Activated CD4-positive, alpha-beta memory T cell treated with anti-CD3 and anti-CD28 coated beads, Interleukin-2, amount 10 ng/mL, durations not matched to agents 7 days and 5 days (primary cell): ENCODE results near the gene PRODH2. TPM values are rescaled to one million over a fixed set of nuclear protein-coding genes. Genes with fewer than 3 reads are reported as not detected.
"Not testable (repeated sequence)": the region's sequence is repeated elsewhere in the genome, so short reads cannot be mapped to it uniquely, and the experiment has no call there.

Source experiments
- CTCF ChIA-PET: fragments of 350-600 bp; sonication (Branson Sonifier 250); formaldehyde crosslinking; loops from one replicate; lab custom pipeline; 2021; ENCODE audit warnings: antibody characterized with exemption, inconsistent platforms; lab: Charles Lee
- POLR2A ChIA-PET: fragments of 350-600 bp; sonication (Branson Sonifier 250); formaldehyde crosslinking; loops from one replicate; lab custom pipeline; 2021; ENCODE audit warnings: antibody characterized with exemption; lab: Charles Lee
- DNase-seq: peaks from one replicate; pipeline ENCODE4 v3.0.0-alpha.2; 2020
- H3K27ac Mint-ChIP-seq: one replicate; pipeline ENCODE4 v1.8.0; 2021; ENCODE audit warnings: mild to moderate bottlenecking, mixed read lengths
- H3K27me3 Mint-ChIP-seq: one replicate; pipeline ENCODE4 v1.8.0; 2021; ENCODE audit warnings: mixed read lengths
- H3K36me3 Mint-ChIP-seq: one replicate; pipeline ENCODE4 v1.8.0; 2021; ENCODE audit warnings: low read depth, mixed read lengths
- H3K4me1 Mint-ChIP-seq: one replicate; pipeline ENCODE4 v1.8.0; 2021; ENCODE audit warnings: mixed read lengths
- H3K4me3 Mint-ChIP-seq: one replicate; pipeline ENCODE4 v1.8.0; 2021; ENCODE audit warnings: mild to moderate bottlenecking, mixed read lengths
- H3K9me3 Mint-ChIP-seq: one replicate; pipeline ENCODE4 v1.8.0; 2021; ENCODE audit warnings: mixed read lengths
- total RNA-seq, 2 experiments: library from RNA; stranded (reverse); gene quantifications; one replicate each; pipeline ENCODE4 v1.2.3, GENCODE V29; 2021

The PRODH2 gene
- total RNA-seq, 2 experiments from 2014 or later: not detected

- no peak overlapping the region for H3K4me3 Mint-ChIP-seq
- H3K9me3 Mint-ChIP-seq: no peaks in the 10 kb centered on the region
- no peak overlapping the region for H3K27ac Mint-ChIP-seq
- peaks cover 55% of the 10 kb centered on the region for H3K27me3 Mint-ChIP-seq
- H3K36me3 Mint-ChIP-seq: peaks cover 4% of the 10 kb centered on the region
- DNase-seq: no peak
- peaks cover 16% of the 10 kb centered on the region for H3K4me1 Mint-ChIP-seq
- ChIA-PET POLR2A (no interaction called here), CTCF (no interaction called here)
Measured at GRCh38 chr19:35848486-35848885, 35.8 kb upstream of the PRODH2 start.

GRCh38 chr19:35847911-35848310 is 35.3 kb upstream of the PRODH2 start:
- CTCF ChIA-PET: no interaction called here
- no peak for DNase-seq
- H3K27ac Mint-ChIP-seq: no peak overlapping the region
- H3K4me1 Mint-ChIP-seq: peaks cover 16% of the 10 kb centered on the region
- H3K36me3 Mint-ChIP-seq: peaks cover 4% of the 10 kb centered on the region
- H3K27me3 Mint-ChIP-seq: peaks cover 56% of the 10 kb centered on the region
- H3K4me3 Mint-ChIP-seq: no peak overlapping the region
- no peaks in the 10 kb centered on the region for H3K9me3 Mint-ChIP-seq
- POLR2A ChIA-PET: no interaction called here

- ChIA-PET POLR2A (no interaction called here), CTCF (no interaction called here)
- Mint-ChIP-seq H3K36me3 (peaks cover 4% of the 10 kb centered on the region), H3K4me3 (no peak overlapping the region), H3K4me1 (peaks cover 16% of the 10 kb centered on the region), H3K27me3 (peaks cover 53% of the 10 kb centered on the region), H3K27ac (no peak overlapping the region), H3K9me3 (no peaks in the 10 kb centered on the region)
- no peak for DNase-seq
Measured at GRCh38 chr19:35846038-35846668, 33.5 kb upstream of the PRODH2 start.

GRCh38 chr19:35845215-35846037 is 32.8 kb upstream of the PRODH2 start:
- peaks cover 50% of the 10 kb centered on the region for H3K27me3 Mint-ChIP-seq
- POLR2A ChIA-PET: no interaction called here

GRCh38 chr19:35844482-35845214 is 32.0 kb upstream of the PRODH2 start:
- peaks cover 50% of the 10 kb centered on the region for H3K27me3 Mint-ChIP-seq
- CTCF ChIA-PET: no interaction called here
- peak overlapping the region; percentile 35 for H3K4me3 Mint-ChIP-seq

More at GRCh38 chr19:35845215-35846037, 32.8 kb upstream of the PRODH2 start:
- DNase-seq: no peak
- Mint-ChIP-seq H3K9me3 (no peaks in the 10 kb centered on the region), H3K4me3 (peak overlapping the region; percentile 35), H3K36me3 (peaks cover 4% of the 10 kb centered on the region), H3K4me1 (peaks cover 16% of the 10 kb centered on the region), H3K27ac (no peak overlapping the region)
- CTCF ChIA-PET: interaction anchor here (0.5 kb wide), 1 partner anchor 148 kb away, joined by 3 read pairs; no protein-coding TSS in a partner anchor

GRCh38 chr19:35843676-35844481 is 31.2 kb upstream of the PRODH2 start:
- no peak overlapping the region for H3K27ac Mint-ChIP-seq
- DNase-seq: no peak
- no peak overlapping the region for H3K4me3 Mint-ChIP-seq
- H3K36me3 Mint-ChIP-seq: peaks cover 4% of the 10 kb centered on the region
- peaks cover 2% of the 10 kb centered on the region for H3K9me3 Mint-ChIP-seq
- CTCF ChIA-PET: no interaction called here
- H3K27me3 Mint-ChIP-seq: peaks cover 50% of the 10 kb centered on the region
- POLR2A ChIA-PET: no interaction called here
- H3K4me1 Mint-ChIP-seq: peaks cover 16% of the 10 kb centered on the region

More at GRCh38 chr19:35844482-35845214, 32.0 kb upstream of the PRODH2 start:
- POLR2A ChIA-PET: no interaction called here
- H3K4me1 Mint-ChIP-seq: peaks cover 16% of the 10 kb centered on the region
- no peaks in the 10 kb centered on the region for H3K9me3 Mint-ChIP-seq
- H3K36me3 Mint-ChIP-seq: peaks cover 4% of the 10 kb centered on the region
- no peak overlapping the region for H3K27ac Mint-ChIP-seq
- DNase-seq: no peak

- Mint-ChIP-seq H3K4me3 (no peak overlapping the region), H3K27ac (no peak overlapping the region), H3K4me1 (peaks cover 16% of the 10 kb centered on the region), H3K36me3 (peaks cover 4% of the 10 kb centered on the region), H3K27me3 (peaks cover 46% of the 10 kb centered on the region), H3K9me3 (peaks cover 4% of the 10 kb centered on the region)
- CTCF ChIA-PET: no interaction called here
- POLR2A ChIA-PET: no interaction called here
- DNase-seq: no peak
Measured at GRCh38 chr19:35842666-35843272, 30.1 kb upstream of the PRODH2 start.

GRCh38 chr19:35841961-35842595 is 29.4 kb upstream of the PRODH2 start:
- H3K9me3 Mint-ChIP-seq: peaks cover 4% of the 10 kb centered on the region
- H3K36me3 Mint-ChIP-seq: peaks cover 4% of the 10 kb centered on the region
- H3K27ac Mint-ChIP-seq: no peak overlapping the region
- H3K4me1 Mint-ChIP-seq: peaks cover 16% of the 10 kb centered on the region
- no peak for DNase-seq
- no peak overlapping the region for H3K4me3 Mint-ChIP-seq
- CTCF ChIA-PET: no interaction called here
- POLR2A ChIA-PET: no interaction called here
- H3K27me3 Mint-ChIP-seq: peaks cover 46% of the 10 kb centered on the region

GRCh38 chr19:35836096-35836495 is 23.5 kb upstream of the PRODH2 start:
- H3K27me3 Mint-ChIP-seq: peaks cover 12% of the 10 kb centered on the region
- POLR2A ChIA-PET, H3K4me3 Mint-ChIP-seq, DNase-seq, H3K36me3 Mint-ChIP-seq, H3K27ac Mint-ChIP-seq, CTCF ChIA-PET, H3K4me1 Mint-ChIP-seq, H3K9me3 Mint-ChIP-seq: not testable (repeated sequence)

- DNase-seq: no peak
- POLR2A ChIA-PET: no interaction called here
- Mint-ChIP-seq H3K27me3 (peaks cover 13% of the 10 kb centered on the region), H3K4me3 (no peak overlapping the region), H3K4me1 (no peaks in the 10 kb centered on the region), H3K9me3 (peaks cover 2% of the 10 kb centered on the region), H3K36me3 (no peaks in the 10 kb centered on the region), H3K27ac (no peak overlapping the region)
- CTCF ChIA-PET: no interaction called here
Measured at GRCh38 chr19:35833972-35834371, 21.3 kb upstream of the PRODH2 start.

GRCh38 chr19:35832054-35832453 is 19.4 kb upstream of the PRODH2 start:
- POLR2A ChIA-PET: no interaction called here
- Mint-ChIP-seq H3K27me3 (peaks cover 14% of the 10 kb centered on the region), H3K9me3 (no peaks in the 10 kb centered on the region), H3K4me3 (no peak overlapping the region), H3K36me3 (no peaks in the 10 kb centered on the region), H3K4me1 (no peaks in the 10 kb centered on the region), H3K27ac (no peak overlapping the region)
- no peak for DNase-seq
- CTCF ChIA-PET: no interaction called here

GRCh38 chr19:35830986-35831385 is 18.3 kb upstream of the PRODH2 start:
- H3K27me3 Mint-ChIP-seq: peaks cover 9% of the 10 kb centered on the region
- H3K9me3 Mint-ChIP-seq: no peaks in the 10 kb centered on the region
- no peak for DNase-seq
- H3K4me3 Mint-ChIP-seq: no peak overlapping the region
- POLR2A ChIA-PET: no interaction called here
- no peak overlapping the region for H3K27ac Mint-ChIP-seq
- H3K36me3 Mint-ChIP-seq: no peaks in the 10 kb centered on the region
- no peaks in the 10 kb centered on the region for H3K4me1 Mint-ChIP-seq
- CTCF ChIA-PET: no interaction called here
